GM21619 (cell line): ENCODE measurements around the gene ZDHHC22.
"Not testable (repeated sequence)": the region's sequence is repeated elsewhere in the genome, so short reads cannot be mapped to it uniquely, and the experiment has no call there.

Experiments used
- ATAC-seq: cut with Tn5 transposase; IDR thresholded peaks from one replicate; pipeline ENCODE4 v1.9.1; 2021; ENCODE audit not compliant: unreplicated experiment

ZDHHC22 gene, protein sequence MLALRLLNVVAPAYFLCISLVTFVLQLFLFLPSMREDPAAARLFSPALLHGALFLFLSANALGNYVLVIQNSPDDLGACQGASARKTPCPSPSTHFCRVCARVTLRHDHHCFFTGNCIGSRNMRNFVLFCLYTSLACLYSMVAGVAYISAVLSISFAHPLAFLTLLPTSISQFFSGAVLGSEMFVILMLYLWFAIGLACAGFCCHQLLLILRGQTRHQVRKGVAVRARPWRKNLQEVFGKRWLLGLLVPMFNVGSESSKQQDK

DNA sequence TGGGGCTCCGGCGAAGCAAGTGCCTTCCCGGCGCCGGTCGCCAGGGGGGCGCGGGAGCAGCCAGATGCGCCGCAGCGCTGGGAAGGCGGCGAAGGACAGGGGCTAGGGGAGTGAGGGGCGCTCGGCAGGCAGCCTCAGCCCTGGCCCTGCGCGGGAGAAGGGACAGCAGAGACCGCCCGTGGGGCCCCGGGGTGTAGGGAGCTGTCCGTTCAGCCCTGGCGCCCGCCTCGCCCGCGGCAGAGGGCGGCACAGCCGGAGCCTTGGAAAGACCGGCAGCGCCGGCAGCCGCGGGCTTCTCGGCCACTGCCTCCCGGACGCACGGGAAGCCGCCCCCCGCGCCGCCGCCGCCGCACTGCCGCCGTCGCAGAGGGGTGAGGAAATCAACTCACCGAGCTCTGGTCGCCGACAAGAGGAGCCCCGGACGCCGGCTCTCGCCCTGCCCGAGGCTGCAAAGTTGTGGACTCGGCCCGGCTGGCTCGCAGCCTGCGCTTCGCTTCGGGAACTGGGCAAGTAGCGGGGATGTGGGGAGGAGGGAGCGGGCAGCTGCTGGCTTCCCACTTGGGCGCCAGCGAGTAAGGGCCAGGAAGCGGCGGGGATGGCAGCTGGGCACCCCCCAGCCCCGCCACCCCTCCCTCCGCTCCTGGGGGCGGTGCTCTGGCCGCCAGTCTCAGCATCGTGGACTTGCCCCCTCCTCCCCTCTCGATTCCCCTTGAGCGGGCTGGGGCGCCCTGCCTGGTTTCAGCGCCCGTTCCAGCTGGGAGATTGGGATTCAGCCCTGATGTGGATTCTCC, at the start of gene ZDHHC22:
Gene ZDHHC22 (minus strand): TSS at position 578 of the 791 bp plus-strand sequence. CDS start 2,053 bp downstream, outside the sequence.
- ATAC-seq: no peak

GRCh38 chr14:77190977-77191376, 49.4 kb upstream of the ZDHHC22 start:
- no peak for ATAC-seq

DNA sequence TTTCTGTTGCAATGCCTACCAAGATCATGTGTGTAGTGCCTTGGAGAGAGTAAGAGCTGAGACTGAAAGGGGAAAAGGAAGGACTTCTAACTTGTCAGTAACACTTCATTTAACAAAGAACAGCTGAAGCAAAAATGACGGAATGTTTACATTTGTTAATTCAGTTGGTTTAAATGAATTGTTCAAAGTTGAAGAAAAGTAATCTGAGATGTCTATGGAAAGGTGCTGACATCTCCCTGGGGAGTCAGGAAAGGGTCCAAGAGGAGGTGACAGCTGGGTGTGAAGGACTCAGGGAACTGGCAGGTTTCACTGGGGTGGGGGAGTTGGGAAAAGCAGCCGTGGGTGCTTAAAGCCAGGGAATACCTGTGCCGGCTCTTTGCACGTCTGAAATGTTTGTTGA, 47.9 kb upstream of the ZDHHC22 start:
- no peak for ATAC-seq

- ATAC-seq: no peak
These were observed 46.0 kb upstream of the ZDHHC22 start for GRCh38 chr14:77187649-77188012.

- ATAC-seq: no peak
These were observed 45.5 kb upstream of the ZDHHC22 start for GRCh38 chr14:77186911-77187648.

GRCh38 chr14:77185093-77185465, 43.5 kb upstream of the ZDHHC22 start:
- no peak for ATAC-seq

DNA sequence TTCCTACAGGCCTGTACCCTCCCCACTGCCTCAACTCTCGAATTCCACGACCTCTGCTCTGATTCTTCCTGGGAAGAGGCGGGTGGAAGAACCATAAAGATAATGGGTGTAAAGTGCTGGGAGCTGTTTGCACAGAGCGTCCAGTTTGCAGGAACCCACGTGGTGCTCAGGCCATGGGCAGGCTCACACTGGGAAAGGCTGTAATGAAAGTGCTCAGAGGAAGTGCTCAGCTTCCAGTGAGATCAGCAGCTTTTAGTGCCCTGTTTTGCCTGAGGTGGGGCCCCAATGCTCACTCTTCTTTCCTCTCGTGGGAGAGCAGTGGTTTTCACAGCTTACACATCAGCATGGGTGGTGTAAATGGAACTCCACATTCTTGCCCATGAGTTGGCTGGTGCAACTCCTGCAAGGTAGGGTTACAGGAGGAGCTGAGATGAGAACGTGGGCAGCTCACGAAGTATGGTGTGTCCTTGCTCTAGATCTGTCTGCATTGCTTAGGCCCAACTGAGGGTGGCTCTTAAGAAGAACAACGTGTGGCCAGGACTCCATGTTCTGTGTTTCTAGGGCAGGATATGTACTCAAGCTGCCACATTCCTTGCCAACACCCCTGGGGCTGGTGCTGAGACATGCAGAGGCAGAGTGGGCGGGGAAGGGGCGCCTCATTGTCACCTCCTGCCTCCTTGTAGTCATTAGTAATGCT, 43.0 kb upstream of the ZDHHC22 start:
- no peak for ATAC-seq

DNA sequence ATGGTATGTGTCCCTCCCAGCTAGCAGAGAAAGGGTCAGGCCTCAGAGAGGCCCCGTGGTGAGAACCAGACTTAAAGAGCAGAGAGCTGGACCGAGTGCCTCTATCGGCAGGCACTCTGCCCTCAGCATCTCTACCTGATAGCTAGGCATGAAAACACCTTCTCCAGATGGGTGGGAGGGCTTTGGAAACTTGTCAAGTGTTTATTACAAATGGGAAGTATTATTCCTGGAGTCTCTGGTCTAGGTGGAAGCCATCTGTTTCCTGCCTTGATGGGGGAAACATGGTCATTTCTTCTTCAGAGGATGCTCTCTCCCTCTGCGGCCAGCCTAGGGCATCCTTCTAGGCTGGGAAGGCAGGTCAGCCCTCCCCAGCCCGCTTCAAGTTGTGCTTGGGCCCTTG, 42.3 kb upstream of the ZDHHC22 start:
- no peak for ATAC-seq

- peak; percentile 72 for ATAC-seq
These were observed 40.2 kb upstream of the ZDHHC22 start, which contains the start of gene TMEM63C for GRCh38 chr14:77181603-77182437. TSS of gene TMEM63C (plus strand) at chr14:77181798. CDS start at chr14:77218814, 37,016 bp downstream.

DNA sequence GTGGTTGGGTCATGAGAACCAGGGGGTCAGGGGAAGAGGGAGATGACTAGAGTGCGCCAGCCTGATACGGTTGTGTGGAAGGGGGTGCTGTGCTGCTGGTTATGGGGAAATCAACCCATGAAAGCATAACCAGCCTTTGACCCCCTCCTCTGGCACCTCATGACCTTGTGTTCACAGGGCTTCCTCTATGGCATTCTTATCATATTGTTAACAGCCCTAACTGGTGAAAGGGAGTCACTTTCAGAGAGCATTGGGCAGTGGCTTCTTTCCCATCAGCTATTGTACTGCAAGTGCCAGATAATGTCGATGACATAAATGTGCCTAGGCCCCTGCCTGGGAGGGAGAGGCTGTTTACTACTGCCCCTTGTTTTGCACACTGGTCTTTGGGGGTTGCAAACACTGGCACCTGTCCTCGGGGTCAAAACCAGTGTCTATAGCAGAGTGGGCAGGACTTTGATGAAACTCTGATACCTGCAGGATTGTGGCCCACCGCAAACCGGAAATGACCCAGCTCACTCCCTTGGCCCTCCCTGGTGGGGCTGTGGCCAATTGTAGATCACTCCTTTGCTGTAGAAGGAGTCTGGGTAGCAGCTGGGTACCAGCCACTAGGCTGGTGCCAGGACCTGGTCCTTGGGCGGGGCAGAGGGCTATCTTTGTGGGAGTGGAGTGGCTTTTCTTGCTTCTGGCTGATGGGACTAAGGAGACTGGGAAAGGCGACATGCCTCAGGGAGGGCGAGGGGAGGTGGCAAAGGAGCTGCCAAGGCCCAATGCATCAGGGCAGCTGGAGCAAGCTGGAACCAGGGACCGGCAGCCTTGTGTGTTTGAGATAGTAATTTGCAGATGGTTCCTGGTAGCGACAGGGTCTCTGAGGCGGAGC, 39.4 kb upstream of the ZDHHC22 start:
- ATAC-seq: no peak

- ATAC-seq: no peak
These were observed 37.1 kb upstream of the ZDHHC22 start for GRCh38 chr14:77178656-77179055.

DNA sequence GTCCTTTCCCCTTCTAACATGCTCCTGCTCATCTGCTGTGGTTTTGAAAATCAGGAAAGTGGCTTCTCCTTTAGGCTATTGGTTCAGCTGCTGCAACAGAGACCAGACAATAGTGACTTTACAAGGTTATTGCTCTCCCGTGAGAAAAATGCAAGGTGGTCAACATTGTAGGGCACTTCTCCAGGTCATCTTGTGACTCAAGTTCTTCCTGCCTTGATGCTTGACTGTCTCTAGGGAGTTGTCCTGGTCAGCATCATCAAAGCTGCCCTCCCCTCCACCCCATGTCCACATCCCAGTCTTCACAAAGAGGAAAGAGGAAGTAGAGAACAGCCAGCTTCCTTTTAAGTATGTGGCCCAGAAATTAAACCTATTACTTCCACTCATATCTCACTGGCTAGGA, 36.1 kb upstream of the ZDHHC22 start:
- ATAC-seq: no peak

DNA sequence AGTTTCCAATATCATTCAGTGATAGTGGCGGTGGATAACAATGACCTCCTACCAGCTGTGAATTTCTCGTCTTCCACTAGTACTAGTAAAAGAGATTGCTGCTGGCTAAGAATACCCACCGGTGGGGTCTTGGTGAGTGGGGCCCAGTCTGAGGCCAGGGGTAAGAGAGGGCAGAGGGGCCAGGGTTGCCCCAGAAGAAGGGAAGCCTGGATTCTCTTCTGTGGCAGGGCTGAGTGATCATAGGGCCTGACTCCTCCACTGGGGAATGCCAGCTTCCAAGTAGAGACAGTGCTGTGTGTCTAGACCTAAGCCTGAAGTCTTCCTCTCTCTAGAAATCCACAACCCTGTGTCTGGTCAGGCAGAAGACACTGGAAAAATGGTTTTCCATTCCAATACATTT, 34.3 kb upstream of the ZDHHC22 start:
- no peak for ATAC-seq

DNA sequence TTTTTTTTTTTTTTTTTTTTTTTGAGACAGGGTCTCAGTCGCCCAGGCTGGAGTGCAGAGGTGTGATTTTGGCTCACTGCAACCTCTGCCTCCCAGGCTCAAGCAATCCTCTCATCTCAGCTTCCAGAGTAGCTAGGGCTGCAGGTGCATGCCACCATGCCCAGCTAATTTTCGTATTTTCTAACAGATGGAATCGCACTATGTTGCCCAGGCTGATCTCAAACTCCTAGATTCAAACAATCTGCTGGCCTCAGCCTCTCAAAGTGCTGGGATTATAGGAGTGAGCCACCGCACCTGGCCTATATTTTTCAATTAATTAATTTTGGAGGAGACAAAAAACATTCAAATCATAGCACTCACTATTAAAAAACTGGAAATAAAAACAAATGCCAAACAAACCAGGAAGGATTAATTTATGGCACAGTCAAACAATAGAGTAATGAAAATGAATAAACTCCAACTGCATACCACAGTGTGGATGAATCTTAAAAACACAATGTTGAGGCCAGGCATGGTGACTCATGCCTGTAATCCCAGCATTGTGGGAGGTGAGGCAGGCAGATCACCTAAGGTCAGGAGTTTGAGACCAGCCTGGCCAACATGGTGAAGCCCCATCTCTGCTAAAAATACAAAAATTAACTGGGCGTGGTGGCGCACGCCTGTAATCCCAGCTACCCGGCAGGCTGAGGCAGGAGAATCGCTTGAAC, 32.5 kb upstream of the ZDHHC22 start:
- not testable (repeated sequence) for ATAC-seq

- no peak for ATAC-seq
These were observed 31.3 kb upstream of the ZDHHC22 start for GRCh38 chr14:77172916-77173315.

DNA sequence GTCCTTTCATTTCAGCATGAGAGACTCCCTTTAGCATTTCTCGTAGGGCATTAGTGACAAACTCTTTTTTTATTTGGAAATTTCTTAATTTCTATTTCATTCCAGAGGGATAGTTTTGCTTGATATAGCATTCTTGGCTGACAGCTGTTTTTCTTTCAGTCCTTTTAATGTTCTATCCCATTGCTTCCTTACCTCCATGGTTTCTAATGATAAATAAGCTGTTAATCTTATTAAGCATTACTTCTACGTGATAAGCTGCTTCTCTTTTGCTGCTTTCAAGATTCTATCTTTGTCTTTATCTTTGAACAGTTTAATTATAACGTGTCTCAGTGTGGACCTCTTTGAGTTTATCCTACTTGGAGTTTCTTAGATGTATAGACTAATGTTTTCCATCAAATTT, 28.5 kb upstream of the ZDHHC22 start:
- ATAC-seq: no peak

- no peak for ATAC-seq
These were observed 19.4 kb upstream of the ZDHHC22 start for GRCh38 chr14:77161011-77161410.

DNA sequence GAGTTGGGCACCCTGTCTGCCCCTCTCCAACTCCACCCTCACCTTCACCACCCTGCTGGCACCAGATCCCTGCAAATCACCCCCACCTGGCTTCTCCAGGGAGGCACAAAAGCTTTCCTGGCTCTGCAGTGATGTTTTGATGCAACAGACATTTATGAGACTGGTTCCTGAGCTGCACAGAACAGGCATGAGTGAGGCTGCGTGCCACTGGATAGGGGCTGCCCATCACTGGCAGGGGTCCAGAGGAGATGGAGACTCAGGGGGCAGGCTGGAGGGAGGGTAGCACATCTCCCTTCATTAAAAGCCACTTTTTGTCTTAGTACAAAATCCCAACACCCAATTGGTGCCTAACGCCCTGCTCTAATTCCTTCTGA, 17.3 kb upstream of the ZDHHC22 start:
- no peak for ATAC-seq
